Subcutaneous adipose tissue (tissue), 4 donors: Measurements from ENCODE around the gene PMAIP1. TPM values are rescaled to one million over a fixed set of nuclear protein-coding genes. Genes with fewer than 3 reads are reported as not detected.

Experiments used
- CTCF ChIP-seq: fragments of 450-650 bp; IDR thresholded peaks from one replicate; pipeline ENCODE4 v1.5.1; 2016; ENCODE audit warnings: low read depth, mild to moderate bottlenecking, control low read depth, antibody characterized with exemption, moderate library complexity
- total RNA-seq, 4 donors: library from RNA; depleted of rRNA; stranded (reverse); fragments of >200 nt; gene quantifications; one replicate each; pipeline ENCODE4 v1.1.0, GENCODE V29; 2016

PMAIP1 gene
- total RNA-seq, 4 donors from 2014 or later: 0.44 to 2.0 (median 1.4) TPM; not detected in 1

GRCh38 chr18:59874166-59874565 is 25.6 kb upstream of the PMAIP1 start:
- no peak for TF ChIP-seq CTCF

GRCh38 chr18:59876310-59876626 is 23.5 kb upstream of the PMAIP1 start:
- TF ChIP-seq CTCF: no peak

GRCh38 chr18:59877361-59877760 is 22.4 kb upstream of the PMAIP1 start:
- TF ChIP-seq CTCF: no peak

- TF ChIP-seq CTCF: no peak
These were observed 21.2 kb upstream of the PMAIP1 start for GRCh38 chr18:59878644-59879043.

- TF ChIP-seq CTCF: no peak
These were observed 17.8 kb upstream of the PMAIP1 start for GRCh38 chr18:59881728-59882656.

- no peak for TF ChIP-seq CTCF
These were observed 15.4 kb upstream of the PMAIP1 start for GRCh38 chr18:59884351-59884750.

GRCh38 chr18:59885579-59886163 is 14.1 kb upstream of the PMAIP1 start:
- no peak for TF ChIP-seq CTCF
